Iris pigment epithelial cell (primary cell): ENCODE data around the gene MRPL36.
"Not testable (repeated sequence)": the region's sequence is repeated elsewhere in the genome, so short reads cannot be mapped to it uniquely, and the experiment has no call there.

Experiments used
- DNase-seq: peaks from one replicate; pipeline ENCODE4 v3.0.0-alpha.2; 2011; ENCODE audit warnings: low read depth

MRPL36 gene

GRCh38 chr5:1799602-1800471, at the start of gene MRPL36:
MRPL36 (minus strand) TSS chr5:1799837; CDS start chr5:1798935, 902 bp downstream.
- peak; percentile 93 for DNase-seq

GRCh38 chr5:1847611-1848010, 48.0 kb upstream of the MRPL36 start:
- no peak for DNase-seq

GRCh38 chr5:1847056-1847455, 47.4 kb upstream of the MRPL36 start:
- DNase-seq = no peak

- DNase-seq = no peak
Observed at GRCh38 chr5:1846583-1846982, 46.9 kb upstream of the MRPL36 start.

GRCh38 chr5:1845696-1846095, 46.1 kb upstream of the MRPL36 start:
- no peak for DNase-seq

- no peak for DNase-seq
Observed at GRCh38 chr5:1844708-1845436, 45.2 kb upstream of the MRPL36 start.

GRCh38 chr5:1843761-1844160, 44.1 kb upstream of the MRPL36 start:
- DNase-seq = not testable (repeated sequence)

- no peak for DNase-seq
Observed at GRCh38 chr5:1842004-1842819, 42.6 kb upstream of the MRPL36 start.

GRCh38 chr5:1840741-1841521, 41.3 kb upstream of the MRPL36 start:
- DNase-seq = no peak

GRCh38 chr5:1840071-1840547, 40.5 kb upstream of the MRPL36 start:
- DNase-seq = no peak

- no peak for DNase-seq
Observed at GRCh38 chr5:1838013-1838412, 38.4 kb upstream of the MRPL36 start.

- DNase-seq = no peak
Observed at GRCh38 chr5:1836891-1837880, 37.5 kb upstream of the MRPL36 start.

- DNase-seq = no peak
Observed at GRCh38 chr5:1836176-1836890, 36.7 kb upstream of the MRPL36 start.

- DNase-seq = no peak
Observed at GRCh38 chr5:1835431-1835830, 35.8 kb upstream of the MRPL36 start.

- no peak for DNase-seq
Observed at GRCh38 chr5:1834721-1835429, 35.2 kb upstream of the MRPL36 start.

- no peak for DNase-seq
Observed at GRCh38 chr5:1834022-1834551, 34.5 kb upstream of the MRPL36 start.

- no peak for DNase-seq
Observed at GRCh38 chr5:1833264-1834021, 33.8 kb upstream of the MRPL36 start.
